CD4-positive, alpha-beta T cell treated with Interleukin-6 for 4 hours (primary cell): Measurements from ENCODE around the gene SEMA4D.

Experiments used
- DNase-seq: peaks from one replicate; pipeline ENCODE4 v3.0.0-alpha.2; 2020; ENCODE audit warnings: mixed read lengths

Gene SEMA4D, protein sequence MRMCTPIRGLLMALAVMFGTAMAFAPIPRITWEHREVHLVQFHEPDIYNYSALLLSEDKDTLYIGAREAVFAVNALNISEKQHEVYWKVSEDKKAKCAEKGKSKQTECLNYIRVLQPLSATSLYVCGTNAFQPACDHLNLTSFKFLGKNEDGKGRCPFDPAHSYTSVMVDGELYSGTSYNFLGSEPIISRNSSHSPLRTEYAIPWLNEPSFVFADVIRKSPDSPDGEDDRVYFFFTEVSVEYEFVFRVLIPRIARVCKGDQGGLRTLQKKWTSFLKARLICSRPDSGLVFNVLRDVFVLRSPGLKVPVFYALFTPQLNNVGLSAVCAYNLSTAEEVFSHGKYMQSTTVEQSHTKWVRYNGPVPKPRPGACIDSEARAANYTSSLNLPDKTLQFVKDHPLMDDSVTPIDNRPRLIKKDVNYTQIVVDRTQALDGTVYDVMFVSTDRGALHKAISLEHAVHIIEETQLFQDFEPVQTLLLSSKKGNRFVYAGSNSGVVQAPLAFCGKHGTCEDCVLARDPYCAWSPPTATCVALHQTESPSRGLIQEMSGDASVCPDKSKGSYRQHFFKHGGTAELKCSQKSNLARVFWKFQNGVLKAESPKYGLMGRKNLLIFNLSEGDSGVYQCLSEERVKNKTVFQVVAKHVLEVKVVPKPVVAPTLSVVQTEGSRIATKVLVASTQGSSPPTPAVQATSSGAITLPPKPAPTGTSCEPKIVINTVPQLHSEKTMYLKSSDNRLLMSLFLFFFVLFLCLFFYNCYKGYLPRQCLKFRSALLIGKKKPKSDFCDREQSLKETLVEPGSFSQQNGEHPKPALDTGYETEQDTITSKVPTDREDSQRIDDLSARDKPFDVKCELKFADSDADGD

DNA sequence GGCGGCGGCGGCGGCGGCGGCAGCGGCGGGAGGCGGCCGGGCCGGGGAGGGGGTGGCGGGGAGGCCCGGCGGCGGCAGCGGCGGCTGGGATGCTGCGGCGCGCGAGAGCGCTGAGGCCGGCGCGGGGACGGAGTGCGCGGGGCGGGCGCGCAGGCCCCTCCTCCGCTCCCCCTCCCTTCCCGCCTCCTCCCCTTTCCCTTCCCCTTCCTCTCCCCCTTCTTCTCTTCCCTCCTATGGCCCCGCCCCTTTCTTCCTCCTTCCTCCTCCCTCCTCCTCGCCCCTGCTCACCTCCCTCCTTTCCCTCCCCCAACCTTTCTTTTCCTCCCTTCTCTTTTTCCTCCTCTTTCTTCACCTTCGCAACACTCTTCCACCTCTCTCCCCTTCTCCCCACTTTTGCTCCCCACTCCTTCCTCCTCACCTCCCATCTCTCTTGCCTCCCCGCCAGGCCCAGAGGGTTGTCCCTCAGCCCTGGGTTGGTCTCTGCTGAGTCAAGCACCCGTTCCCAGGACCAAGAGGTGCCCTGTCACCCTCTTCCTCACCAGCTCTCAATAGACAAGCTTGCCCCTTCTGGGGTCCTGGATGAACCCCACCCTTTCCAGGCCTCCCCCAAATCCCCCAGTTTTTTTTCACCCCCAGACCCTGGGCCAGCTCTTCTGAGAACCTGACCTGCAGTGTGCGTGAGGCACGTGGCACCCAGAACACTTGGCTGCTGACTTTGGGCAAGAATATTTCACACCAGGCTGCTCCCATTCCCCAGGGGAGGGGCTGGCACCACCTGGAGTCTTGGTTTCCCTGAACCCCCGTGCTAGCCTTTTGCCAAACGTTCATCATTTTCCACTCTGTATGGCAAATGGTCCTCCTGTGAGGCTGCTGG lies at the start of gene SEMA4D:
TSS of gene SEMA4D (minus strand) at position 136 of the 874 bp plus-strand sequence. CDS start 92,657 bp downstream, outside the sequence.
- DNase-seq, result peak; percentile 84

DNA sequence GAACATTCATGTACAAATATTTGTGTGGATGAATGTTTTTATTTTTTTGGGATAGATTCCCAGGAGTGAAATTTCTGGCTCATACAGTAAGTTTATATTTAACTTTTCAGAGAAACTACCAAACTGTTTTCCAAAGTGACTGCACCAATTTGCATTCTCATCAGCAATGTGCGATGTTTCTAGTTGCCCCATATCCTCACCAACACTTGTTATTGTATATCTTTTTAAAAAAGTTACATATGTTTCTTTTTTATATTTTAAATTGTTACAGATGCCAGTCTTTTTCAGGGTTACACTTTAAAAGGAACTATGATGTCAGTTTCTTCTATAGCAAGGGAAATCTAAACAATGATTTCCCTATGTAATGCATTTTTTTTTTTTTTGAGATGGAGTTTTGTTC lies 49.1 kb upstream of the SEMA4D start:
- DNase-seq, result no peak

DNA sequence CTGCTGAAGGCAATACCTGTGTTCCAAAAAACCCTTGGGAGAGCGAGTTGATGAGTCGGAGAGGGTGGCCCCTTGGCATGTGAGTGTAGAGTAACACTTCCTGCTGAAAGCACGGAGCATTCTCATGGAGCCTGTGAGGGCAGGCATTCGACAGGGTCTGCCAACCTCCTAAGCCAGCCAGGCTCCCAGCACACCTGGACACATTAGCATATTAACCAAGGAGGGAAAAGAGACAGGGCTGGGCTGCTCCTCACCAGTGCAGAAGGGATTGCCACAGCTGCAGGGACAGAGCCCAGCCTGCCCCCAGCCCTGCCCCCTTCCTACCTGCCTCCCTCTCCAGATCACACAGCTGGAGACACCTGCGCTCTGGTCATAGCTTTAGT lies 46.4 kb upstream of the SEMA4D start:
- DNase-seq, result no peak

DNA sequence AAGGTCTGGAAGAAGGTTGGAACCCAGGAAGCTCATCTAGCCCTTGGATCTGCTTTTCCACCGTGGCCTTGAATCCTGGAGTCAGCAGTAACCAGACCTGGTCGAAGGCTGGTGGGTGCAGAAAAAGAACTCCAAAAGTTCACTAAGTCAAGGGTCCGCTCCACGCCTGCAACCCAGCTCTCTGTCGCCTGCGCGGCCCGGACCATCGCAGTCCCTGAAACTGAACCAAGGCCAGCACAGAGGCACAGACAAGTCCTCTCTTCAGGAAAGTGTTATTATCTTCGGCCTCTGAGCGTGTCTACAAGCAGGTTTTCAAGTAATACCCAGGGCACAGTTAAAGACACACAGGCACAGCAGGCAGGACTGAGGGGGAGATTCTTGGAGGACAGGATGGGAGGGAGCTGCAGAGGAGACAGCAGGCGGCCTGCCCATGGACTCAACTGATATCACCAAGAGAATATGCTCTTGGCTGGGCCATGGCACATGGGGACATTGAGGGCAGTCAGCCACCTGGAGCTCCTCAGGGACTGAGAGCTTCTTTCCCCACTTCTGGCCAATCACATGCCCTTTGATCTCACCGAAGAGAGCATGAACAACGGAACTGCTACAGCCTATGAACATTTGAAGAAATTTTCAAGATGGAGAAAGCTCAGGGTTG lies 45.8 kb upstream of the SEMA4D start:
- DNase-seq, result no peak

DNA sequence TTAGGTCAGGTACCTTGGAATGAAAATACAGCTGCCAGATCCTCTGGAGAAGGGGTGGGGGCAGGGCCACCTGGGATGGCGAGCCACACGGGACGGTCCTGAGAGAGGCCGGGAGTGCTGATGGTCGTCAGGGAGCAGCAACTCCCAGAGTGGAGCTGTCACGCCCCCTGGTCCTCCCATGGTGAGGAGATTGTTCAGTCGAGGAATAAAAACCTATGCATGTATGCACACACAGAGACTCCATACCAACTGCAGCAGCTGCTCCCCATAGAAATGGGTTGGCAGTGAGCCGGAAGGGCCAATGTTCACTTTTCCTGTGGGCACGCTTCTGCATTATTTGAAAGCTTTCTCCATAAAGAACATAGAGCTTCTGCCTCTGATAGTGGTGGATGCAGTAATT lies 45.2 kb upstream of the SEMA4D start:
- DNase-seq, result no peak

DNA sequence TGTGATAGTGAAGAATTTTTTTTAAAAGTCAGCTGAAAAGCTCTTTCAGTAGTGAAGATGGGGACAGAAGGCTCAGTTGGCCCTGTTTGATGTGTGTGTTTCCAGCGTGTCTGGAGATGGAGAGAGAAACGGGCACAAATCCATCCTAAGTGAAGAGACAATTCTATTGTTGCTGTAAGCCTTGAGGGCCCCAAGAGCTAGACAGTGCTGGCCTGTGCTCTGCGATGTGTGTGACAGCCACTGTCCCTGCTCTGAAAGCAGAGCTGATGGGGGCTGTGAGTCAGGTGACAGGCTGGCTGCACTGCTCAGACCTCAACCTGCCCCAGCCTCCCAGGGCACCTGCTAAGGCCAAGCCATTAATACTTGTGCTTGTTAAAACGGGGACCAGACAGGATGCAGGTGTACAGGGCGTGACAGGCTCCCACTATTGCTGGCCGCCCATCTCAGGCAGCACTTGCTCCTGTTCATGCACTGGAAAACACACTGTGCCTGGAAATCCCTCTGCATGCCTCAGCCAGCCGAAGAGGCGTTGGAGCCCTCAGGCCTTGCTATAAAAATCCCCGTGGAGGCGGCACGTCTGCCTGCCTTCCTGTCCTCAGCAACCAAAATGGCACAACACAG lies 44.6 kb upstream of the SEMA4D start:
- DNase-seq, result no peak

DNA sequence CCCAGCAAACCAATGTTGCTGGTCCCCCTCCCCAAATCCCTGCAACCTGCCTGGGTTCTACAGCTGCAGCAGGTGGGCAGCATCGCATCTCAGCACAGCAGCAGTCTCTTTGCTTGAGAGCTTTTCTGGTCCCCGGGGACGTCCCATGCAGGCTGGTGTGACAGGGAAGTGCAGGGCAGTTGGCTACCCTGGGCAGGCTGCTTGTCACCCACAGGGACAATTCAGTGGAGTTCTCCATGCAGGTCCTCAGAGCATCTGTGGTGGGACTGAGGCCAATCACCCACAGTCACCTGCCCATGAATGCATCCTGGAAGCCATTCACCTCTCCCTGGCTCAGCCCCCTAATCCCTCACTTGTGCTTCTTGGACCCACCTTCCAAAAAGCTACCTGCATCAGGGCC lies 43.9 kb upstream of the SEMA4D start:
- DNase-seq, result no peak

DNA sequence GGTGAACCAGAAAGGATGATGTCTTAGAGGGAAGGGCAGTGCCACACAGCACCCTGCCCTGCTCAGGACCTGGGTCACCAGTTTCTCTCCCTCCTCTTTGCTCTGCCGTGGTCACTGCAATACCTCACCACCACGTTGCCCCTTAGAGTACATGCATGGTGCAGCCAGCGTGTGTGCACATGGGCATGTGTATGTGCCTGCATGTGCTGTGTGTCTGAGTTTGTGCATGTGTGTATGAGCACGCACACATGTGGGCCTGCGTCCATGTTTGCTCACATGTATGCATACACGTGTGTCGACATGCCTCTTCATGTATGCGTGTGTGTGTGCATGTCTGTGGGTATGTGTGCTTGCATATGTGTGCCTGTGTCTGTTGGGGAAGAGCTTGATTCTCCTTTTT lies 41.5 kb upstream of the SEMA4D start:
- no peak for DNase-seq

DNA sequence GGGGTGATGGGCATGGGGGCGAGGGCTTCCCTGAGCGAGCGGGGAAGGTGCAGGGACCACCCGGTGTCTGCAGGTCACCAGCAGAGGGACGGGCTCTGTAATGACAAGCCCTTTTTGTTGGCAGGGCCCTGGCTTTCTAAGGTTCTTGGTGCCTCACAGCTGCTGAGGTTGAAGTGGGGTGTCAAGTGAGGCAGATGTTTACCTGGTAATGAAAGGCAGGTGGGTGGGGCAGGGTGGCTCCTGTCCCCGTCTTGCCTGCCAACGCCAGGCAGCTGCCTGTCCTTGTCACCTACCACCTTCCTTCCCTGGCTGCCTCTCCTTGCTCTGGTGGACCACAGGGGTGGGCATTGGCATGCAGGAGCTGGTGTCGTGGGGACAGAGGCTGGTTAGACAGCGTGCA lies 41.0 kb upstream of the SEMA4D start:
- peak; percentile 60 for DNase-seq

DNA sequence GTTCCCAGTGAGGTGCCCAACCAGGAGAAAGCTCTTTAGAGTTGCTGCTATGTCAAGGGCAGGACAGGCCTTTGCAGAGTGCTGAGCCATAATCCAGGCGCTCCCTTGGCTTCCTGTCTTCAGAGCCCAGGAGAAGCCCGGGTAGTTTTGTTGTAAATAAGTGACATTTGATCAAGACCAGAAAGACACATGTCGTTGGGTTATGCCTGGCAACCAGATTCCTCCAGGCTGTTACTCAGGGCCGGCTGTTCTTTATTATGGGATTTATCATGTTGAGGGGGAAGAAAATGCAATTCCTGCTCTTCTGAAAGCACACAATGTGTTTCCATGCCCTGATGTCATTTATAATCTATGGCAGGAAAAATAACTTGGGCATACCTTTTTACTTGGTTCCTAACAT lies 39.3 kb upstream of the SEMA4D start:
- DNase-seq, result no peak

DNA sequence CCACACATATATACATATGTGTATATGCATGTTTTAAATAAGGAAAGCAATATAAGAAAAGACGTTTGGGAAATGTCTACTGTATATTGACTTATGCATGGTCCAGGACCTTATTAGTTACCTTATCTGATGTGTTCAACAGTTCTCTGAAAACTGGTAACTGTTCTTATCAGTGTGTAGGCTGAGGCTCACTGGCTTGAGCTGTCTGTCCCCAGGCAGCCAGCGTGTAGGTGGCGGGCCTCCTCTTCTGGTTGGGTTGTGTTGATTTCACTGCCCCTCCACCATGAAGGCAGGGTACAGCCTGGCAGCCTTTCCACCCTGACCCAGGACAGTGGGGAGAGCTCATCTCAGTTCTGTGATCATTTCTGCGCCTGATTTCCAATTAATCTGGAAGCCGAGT lies 38.7 kb upstream of the SEMA4D start:
- no peak for DNase-seq

DNA sequence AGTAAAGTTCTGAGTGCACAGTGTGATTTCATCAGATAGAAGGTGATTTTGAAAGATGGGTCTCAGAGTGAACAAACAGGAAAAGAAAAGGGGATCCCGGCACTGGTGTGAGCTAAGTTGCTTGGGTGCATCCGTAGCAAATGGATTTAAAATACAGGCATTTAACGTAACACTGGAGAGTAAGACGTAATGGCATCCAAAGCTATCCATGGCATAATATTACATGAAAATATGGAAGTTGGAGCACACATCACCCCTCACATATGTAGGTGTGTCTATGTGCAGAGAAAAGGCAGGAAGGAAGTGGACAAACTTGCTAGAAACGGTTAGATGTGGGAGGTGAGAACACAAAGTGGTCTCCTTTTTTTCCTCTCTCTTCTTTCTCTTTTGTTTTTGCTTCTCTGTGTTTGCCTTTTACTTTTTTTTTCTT lies 38.2 kb upstream of the SEMA4D start:
- no peak for DNase-seq

DNA sequence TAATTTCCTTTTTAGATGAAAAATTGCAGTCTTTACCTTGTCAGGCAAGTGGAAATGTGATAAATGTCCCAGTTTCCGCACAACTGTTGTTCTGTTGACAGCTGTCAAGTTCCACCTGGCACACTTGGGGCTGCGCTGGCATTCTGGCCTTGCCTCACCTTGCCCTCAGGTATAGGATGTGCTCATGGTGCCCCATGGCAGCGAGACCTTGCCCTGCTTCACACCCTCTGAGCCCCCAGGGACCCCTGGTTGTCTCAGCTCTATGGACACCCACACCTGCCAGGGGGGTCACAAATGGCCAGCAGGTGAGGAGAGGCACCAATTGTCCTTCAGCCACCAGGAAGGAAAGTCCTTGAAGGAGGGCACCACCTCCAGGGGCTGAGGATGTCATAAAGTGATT lies 37.5 kb upstream of the SEMA4D start:
- no peak for DNase-seq

DNA sequence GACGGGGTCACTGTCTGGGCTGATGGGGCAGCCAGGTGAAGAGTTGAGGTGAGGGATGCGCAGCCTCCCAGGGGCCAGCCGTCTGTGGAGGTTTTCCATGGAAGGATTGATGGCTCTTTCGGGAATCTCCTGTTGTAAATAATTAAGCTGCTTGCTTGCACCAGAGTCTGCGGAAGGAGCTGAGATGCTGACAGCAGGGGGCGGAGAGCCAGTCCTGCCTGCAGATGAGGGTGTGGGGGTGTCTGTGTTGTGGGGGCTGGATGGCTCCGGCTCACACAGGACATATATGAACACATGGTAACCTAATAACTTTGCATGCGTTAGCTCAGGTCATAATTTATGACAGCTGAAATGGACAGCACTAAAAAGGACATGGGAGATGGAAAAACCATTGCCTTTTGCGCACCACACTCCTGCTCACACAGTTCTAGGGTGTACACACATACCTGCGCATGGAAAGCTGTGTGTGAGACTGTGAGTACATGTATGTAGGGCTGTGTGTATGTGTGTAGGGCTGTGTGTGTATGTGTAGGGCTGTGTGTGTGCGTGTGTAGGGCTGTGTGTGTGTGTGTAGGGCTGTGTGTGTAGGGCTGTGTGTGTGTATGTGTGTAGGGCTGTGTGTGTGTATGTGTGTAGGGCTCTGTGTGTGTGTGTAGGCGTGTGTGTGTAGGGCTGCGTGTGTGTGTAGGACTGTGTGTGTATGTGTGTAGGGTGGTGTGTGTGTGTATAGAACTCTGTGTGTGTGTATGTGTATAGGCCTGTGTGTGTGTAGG lies 36.8 kb upstream of the SEMA4D start:
- no peak for DNase-seq

DNA sequence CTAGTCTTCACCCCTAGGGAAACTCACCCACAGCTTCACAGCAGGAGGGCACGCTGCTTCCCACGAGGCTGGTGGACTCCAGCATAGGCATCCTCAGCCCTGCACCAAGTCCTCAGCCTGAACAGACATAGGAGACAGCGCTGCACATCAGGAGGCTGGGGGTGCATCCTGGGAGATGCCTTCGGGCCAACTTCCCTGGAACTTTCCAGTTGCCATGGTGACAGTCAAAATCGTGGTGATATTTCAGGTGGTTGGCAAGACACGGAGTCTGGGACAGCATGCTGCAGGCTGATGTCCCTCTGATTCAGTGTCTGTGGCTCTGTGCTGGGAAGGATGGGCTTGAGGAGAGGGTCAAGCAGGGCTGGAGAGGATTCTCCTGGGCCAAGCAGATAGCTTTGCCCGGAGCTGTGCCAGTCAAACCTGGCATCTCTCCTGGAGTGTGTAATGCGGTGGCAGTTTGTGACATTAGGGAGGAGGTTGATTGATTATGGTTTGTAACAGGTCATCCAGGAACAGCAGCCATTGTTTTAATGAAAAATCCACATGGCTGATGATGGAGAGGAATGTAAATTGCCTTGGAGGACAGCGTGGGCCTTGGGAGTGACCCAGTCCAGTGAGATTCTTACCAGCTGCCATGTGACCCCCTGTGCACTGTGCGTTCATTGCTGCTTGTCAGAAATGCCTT lies 35.6 kb upstream of the SEMA4D start:
- no peak for DNase-seq

DNA sequence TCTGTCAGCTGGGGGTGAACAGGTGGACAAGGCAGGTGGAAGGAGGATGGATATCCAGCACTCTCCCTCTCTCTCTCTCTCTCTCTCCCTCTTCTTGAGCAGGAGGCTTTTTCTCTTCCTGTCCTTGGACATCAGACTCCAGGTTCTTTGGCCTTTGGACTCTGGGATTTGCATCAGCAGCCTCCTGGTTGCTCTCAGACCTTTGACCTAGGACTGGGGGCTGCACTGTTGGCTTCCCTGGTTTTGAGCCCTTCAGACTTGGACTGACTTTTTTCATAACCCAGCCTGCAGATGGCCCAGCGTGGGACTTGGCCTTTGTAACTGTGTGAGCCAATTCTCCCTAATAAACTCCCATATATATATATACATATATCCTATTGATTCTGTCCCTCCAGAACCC lies 35.0 kb upstream of the SEMA4D start:
- no peak for DNase-seq

DNA sequence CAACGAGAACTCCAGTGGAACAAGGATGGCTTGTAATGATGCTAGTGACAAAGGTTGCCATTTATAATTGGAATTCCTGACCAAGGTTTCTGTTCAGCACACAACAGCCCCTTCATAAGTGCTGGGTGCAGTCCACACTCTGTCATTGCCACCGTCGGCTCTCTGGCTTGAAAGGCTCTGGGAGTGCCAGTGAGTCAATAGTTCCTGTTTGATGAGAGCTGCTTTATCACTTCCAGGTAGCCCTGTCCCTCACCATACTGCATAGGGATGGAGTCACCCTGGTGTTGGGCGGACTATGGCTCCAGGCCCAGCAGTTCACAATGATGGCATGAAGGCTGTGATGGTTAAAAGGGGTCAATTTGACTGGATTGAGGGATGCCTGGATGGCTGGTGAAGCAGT lies 34.6 kb upstream of the SEMA4D start:
- peak; percentile 67 for DNase-seq

DNA sequence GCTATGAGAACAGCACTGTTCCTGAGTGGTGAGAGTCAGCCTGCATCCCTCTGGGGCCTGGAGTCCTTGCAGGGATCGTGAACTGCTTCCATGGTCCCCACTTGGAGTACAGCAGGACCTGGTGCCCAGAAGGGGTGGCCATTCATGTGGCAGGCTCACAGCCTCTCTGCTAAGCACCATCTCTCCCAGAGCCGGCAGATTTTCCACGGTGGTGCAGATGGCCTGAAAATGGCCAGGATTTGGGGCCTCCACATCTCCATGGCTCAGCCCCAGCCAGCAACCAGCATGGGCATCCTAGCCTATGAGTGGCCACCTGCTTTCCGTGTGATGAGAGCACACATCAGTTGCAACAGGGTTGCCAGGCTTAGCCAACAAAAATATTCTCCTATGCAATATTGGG lies 33.9 kb upstream of the SEMA4D start:
- DNase-seq, result no peak

DNA sequence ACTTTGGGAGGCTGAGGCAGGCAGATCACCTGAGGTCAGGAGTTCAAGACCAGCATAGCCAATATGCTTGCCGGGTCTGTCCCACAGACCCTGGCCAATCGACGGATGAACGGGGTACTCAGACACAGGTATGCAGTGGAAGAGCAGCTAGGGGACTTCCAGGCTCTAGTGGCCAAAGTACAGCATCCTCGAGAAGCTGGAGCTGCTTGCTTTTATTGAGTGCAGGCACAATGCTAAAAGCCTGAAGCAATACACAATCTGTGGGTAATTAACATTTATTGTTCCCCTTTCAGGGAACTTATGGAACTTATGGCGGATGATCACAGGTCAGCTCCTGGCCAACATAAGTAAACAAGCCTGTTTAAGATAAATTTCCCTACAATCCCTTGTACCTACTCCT lies 32.8 kb upstream of the SEMA4D start:
- no peak for DNase-seq

DNA sequence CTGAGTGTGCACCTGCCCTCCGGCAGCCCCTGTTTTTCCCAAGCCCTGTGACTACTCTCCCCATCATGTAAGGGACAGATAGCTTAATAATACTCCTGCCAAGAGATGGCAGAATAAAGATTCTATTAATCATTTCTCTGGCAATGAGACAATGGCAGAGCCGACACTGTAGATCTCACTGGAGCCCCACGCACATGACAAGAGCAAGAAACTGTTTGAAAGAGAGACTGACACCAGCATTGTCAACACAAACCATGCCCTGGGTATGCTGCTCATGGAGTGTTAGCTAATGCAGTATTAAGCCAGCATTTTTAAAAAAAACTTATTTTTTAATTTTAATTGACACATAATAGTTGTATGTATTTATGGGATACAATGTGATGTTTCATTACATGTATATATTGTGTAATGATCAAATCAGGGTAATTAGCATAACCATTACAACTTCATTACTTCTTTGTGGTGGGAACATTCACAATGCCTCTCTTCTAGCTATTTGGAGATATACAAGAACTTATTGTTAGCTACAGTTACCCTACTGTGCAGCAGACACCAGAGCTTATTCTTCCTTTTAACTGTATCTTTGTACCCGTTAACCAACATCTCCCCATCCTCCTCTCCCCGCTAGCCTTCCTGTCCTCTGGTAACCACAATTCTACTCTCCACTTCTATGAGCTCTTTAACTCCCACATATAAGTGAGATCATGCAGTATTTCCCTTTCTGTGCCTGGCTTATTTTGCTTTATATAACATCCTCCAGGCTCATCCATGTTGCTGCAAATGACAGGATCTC lies 31.5 kb upstream of the SEMA4D start:
- peak; percentile 60 for DNase-seq
